Fibroblast of pulmonary artery (primary cell): ENCODE measurements around the gene TRPM1.

Source experiments
- DNase-seq: peaks from one replicate; pipeline ENCODE4 v3.0.0-alpha.2; 2010; ENCODE audit warnings: low read depth
- H3K4me3 ChIP-seq: replicated peaks from 2 replicates; pipeline ENCODE4 v1.5.1; 2011; ENCODE audit warnings: low read depth, mild to moderate bottlenecking, control low read depth, low read length, moderate library complexity
- TF ChIP-seq, protein P1 (sequence below): IDR thresholded peaks from 2 replicates; pipeline ENCODE4 v1.5.1; 2011; ENCODE audit warnings: mild to moderate bottlenecking, control low read depth, low read length, inconsistent platforms; ENCODE audit errors: missing control alignments

TRPM1 gene

DNA sequence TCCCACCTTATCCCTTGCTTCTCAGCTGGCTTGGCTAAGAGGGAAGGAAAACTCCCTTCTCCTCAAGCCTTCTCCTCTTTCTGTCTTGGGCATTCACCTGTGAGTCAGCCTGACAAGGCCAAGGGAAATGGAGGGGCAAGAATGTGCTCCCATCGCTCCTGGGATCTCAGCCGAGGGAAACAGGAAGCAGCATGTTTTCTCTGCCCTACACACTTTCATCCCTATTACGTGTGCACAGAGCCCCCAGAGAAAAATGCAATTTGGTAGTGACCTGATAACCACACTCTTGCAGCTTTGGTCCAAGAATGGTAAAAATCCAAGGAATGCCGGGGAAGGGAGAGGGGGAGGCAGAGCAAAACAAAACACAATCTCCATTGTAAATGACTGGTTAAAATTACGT lies 77.2 kb downstream of the TRPM1 start:
- TF ChIP-seq, protein P1, sequence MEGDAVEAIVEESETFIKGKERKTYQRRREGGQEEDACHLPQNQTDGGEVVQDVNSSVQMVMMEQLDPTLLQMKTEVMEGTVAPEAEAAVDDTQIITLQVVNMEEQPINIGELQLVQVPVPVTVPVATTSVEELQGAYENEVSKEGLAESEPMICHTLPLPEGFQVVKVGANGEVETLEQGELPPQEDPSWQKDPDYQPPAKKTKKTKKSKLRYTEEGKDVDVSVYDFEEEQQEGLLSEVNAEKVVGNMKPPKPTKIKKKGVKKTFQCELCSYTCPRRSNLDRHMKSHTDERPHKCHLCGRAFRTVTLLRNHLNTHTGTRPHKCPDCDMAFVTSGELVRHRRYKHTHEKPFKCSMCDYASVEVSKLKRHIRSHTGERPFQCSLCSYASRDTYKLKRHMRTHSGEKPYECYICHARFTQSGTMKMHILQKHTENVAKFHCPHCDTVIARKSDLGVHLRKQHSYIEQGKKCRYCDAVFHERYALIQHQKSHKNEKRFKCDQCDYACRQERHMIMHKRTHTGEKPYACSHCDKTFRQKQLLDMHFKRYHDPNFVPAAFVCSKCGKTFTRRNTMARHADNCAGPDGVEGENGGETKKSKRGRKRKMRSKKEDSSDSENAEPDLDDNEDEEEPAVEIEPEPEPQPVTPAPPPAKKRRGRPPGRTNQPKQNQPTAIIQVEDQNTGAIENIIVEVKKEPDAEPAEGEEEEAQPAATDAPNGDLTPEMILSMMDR = no peak
- peak; percentile 97 for DNase-seq

DNA sequence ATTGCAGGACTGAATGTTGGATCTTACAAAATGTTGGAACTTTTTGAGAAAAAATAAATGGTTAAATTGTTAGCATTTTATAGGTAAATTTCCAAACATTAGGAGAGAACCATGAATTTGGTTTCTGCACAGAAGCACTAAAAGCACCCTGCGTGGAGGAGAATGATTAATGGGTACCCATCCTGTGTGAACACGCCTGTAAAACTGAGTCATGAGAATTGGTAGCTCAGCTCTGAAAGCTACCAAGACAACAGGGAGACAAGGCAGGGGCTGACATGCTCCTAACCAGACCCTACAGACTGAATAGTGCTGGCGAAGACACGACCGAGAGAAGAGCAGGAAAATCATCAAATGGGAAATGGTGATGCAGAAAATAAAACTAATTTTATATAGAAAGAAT lies 77.7 kb downstream of the TRPM1 start:
- TF ChIP-seq, protein P1 = no peak
- no peak overlapping the region for H3K4me3 ChIP-seq
- DNase-seq = no peak

More for the DNA sequence above, 77.2 kb downstream of the TRPM1 start:
- no peak overlapping the region for H3K4me3 ChIP-seq

DNA sequence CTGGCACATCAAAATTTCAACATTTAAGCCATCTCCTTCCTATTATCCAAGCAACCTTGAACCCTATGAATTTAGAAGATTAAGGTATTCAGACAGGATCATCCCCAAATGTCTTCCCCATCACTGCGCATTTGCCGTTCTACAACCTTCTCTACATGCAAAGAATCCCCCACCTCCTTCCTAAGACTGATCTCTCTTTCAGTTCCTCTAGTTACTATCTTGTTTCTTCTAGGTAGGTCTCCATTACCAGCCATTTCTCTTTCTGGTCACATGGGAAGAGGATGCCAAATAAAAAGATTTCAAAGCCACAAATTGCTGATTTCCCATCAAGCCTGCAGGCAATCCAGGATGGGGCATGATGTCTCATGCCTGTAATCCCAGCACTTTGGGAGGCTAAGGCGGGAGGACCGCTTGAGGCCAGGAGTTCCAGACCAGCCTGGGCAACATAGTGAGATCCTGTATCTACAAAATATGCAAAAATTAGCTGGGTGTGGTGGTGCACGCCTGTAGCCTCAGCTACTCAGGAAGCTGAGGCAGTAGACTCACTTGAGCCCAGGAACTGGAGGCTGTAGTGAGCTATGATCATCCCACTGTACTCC lies 80.4 kb downstream of the TRPM1 start:
- TF ChIP-seq, protein P1 = no peak
- DNase-seq = no peak
- no peak overlapping the region for H3K4me3 ChIP-seq

DNA sequence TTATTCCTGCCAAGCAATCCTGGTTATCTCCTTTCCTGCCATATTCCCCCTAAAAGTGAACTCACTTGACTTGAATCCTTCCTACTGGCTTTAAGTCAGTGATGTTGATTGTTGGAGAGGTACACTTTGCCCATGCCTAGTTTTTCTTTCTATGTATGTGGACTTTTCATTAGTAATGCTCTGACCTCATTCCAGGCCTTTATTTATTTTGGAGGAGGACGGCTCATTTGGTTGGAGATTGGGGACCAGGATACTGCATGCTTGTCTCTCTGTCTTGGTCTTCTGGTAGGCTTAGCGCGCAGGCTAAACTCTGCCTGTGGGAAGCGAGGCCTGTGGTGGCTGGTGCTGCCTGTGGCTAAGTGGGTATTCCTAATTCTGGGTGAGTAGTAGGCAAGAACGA lies 81.0 kb downstream of the TRPM1 start:
- TF ChIP-seq, protein P1 = no peak
- DNase-seq = no peak
- H3K4me3 ChIP-seq = no peak overlapping the region

DNA sequence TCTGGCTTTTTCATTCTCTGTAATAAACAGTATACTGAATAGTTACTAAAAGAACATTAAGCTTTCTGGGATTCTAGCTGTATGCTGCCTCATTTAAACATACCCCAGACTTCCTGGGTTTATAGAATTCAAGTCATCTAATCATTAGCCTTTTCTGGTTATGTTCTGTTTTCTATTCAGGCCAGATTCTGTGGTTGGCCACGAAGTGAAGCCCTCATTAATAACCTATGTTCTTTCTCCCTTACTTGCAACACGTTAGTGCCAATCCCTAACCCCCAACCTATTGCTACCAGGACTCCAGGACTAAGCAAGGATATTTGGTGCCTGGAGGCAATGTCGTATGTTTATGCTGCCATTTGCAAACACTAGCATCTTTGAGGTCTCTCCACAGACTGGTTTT lies 81.5 kb downstream of the TRPM1 start:
- no peak overlapping the region for H3K4me3 ChIP-seq
- no peak for DNase-seq
- TF ChIP-seq, protein P1 = no peak

DNA sequence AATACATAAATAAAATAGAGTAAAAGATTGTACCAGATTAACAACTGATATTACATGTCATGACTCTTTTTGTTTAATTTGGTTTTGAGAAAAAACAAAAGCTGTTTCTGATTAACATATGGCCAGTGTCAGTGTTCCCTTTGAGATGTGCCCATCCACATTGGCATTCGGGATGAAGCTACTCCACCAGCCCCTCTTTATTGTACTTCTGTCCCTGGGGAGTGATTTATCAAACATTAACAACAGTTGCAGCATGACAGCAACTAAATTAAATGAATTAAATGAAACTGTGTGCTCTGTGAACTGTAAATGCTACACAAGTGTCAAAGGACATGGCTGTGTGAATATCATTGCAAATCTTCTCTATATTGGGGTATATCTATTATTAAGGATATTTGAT lies 84.2 kb downstream of the TRPM1 start:
- TF ChIP-seq, protein P1 = no peak
- DNase-seq = no peak
- no peak overlapping the region for H3K4me3 ChIP-seq

DNA sequence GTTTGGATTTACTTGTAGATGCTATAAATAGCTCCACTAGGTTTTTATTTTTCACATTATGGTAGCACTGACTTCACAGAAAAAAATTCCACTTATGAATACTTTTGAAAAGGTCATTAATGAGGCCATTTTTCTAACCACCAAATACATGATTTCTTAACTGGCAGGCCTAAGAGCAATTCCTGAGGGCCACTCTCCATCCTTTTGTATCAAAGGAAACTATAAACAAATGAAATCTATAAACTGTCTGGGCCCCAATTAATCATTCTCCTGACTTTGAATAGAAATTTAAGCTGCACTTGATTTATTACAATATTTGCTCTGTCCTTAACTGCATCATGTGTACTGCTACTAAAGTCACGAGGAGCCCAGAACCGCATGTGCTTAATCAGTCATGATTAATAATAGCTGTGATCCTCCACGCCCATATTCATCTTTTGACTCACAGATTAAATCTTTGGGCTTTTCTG lies 85.0 kb downstream of the TRPM1 start:
- no peak overlapping the region for H3K4me3 ChIP-seq
- TF ChIP-seq, protein P1 = no peak
- DNase-seq = peak; percentile 55
